ENCODE data around the gene OMA1.

- no peak for TF ChIP-seq NRF1 (conservative IDR thresholded peaks at IDR 0.05; ENCODE audit: low read depth, low read length)
- no peak for TF ChIP-seq POU2F2 (IDR thresholded peaks at IDR 0.05; ENCODE audit: borderline replicate concordance, low read depth, low read length)
- TF ChIP-seq REST (IDR thresholded peaks at IDR 0.05; ENCODE audit: low read depth, low read length): no peak
- TF ChIP-seq TAF1 (IDR thresholded peaks at IDR 0.05; ENCODE audit: borderline replicate concordance, low read depth, low read length): no peak
- TF ChIP-seq CTCF (IDR thresholded peaks at IDR 0.05 in 2 of 3, conservative IDR thresholded peaks at IDR 0.05 in 1 of 3; ENCODE audit: control insufficient read depth in 2 of 3, extremely low read depth in 1 of 3, insufficient read depth in 1 of 3, low read depth in 3 of 3, low read length in 3 of 3): no peak
- TF ChIP-seq EED (IDR thresholded peaks at IDR 0.05; ENCODE audit: low read depth): no peak
- TF ChIP-seq POLR2A (IDR thresholded peaks at IDR 0.05; ENCODE audit: low read depth, low read length): no peak
- TF ChIP-seq EZH2 (IDR thresholded peaks at IDR 0.05; ENCODE audit: borderline replicate concordance, control insufficient read depth, low read depth, low read length): no peak
- TF ChIP-seq KLF5 (IDR thresholded peaks at IDR 0.05; ENCODE audit: partially characterized antibody): no peak
- TF ChIP-seq ZBTB11 (CRISPR knock-in tag; IDR thresholded peaks at IDR 0.05): no peak
- no peak for TF ChIP-seq FOXM1 (IDR thresholded peaks at IDR 0.05; ENCODE audit: low read depth, low read length)
- no peak for TF ChIP-seq BCLAF1 (IDR thresholded peaks at IDR 0.05)
These were observed 77.0 kb downstream of the OMA1 start for GRCh38 chr1:58469476-58469875.

Measured in GM12878 (cell line).